HG03045 (cell line): ENCODE results near the gene FAM13B.
A peak's percentile ranks its signal among the peaks of the same experiment; 100 is the strongest.

ENCODE experiments used
- ATAC-seq: cut with Tn5 transposase; IDR thresholded peaks from one replicate; pipeline ENCODE4 v1.9.1; 2021; ENCODE audit warnings: mild to moderate bottlenecking, moderate library complexity; ENCODE audit not compliant: unreplicated experiment

The FAM13B gene

GRCh38 chr5:137902408-137903133 lies 130.3 kb downstream of the FAM13B start:
- no peak for ATAC-seq

DNA sequence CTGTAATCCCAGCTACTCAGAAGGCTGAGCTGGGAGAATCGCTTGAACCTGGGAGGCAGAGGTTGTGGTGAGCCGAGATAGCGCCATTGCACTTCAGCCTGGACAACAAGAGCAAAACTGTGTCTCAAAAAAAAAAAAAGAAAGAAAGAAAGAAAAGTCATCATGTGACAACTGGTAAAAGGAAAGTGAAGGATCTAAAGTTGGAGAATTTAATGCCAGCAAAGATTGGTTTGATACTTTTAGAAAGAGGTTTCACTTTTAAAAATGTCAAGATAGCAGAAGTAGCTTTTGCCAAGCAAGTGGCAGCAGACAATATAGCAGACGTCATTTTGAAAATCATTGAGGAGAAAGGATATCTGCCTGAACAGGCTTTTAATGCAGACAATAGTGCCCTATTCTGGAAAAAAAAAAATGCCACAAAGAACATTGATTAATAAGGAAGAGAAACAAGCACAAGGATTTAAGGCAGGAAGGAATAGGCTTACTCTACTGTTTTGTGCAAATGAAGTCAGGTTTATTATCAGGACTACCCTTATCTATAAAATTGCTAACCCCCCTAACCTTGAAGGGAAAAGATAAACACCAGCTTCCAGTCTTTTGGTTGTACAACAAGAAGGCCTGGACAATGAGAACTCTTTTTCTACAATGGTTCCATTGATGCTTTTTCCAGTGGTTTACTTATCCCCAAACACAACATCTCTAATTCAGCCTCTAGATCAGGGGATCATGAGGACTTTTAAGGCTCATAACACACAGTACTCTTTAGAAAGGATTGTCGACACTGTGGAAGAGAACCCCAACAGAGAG lies 131.7 kb downstream of the FAM13B start:
- no peak for ATAC-seq

- no peak for ATAC-seq
Measured at GRCh38 chr5:137899493-137899892, 133.4 kb downstream of the FAM13B start.

GRCh38 chr5:137896560-137896959 lies 136.3 kb downstream of the FAM13B start:
- no peak for ATAC-seq

DNA sequence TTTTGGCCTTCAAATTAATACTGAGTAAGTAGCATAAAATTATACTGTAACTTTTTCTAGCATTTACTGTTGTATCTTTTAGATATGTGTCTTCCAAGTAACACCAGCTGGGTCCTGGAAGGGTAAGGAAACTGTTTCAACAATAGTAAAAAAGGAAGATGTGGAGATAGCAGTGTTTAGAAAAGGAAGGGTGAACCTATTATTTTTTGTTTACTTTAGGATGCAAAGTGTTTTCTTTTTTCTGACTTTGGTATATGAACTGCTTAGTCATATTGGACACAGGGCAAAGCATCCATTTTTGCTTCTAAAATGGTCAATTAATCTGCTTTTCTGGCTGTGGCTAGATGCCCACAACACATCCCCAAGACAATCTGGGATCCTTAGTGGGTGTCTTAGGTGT lies 138.3 kb downstream of the FAM13B start:
- no peak for ATAC-seq

DNA sequence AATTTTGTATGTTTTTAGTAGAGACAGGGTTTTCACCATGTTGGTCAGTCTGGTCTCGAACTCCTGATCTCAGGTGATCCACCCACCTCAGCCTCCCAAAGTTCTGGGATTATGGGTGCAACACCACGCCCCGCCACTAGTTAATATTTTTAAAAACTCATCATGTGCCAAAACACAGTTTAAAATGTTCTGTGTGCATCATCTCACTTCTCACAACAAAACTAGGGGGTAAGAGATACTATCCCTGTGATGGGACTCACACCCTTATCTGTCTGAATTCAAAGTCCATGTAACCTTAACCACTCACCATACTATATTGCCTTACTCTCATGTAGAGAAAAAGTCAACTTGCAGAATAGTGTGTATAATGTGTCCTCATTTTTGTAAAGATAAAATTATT lies 141.0 kb downstream of the FAM13B start:
- no peak for ATAC-seq

- ATAC-seq = no peak
Measured at GRCh38 chr5:137890845-137891244, 142.0 kb downstream of the FAM13B start.

GRCh38 chr5:137888863-137889759 lies 143.8 kb downstream of the FAM13B start, which contains the start of gene PKD2L2:
Gene PKD2L2 (plus strand): TSS chr5:137889457. CDS start chr5:137889492, 35 bp downstream.
- peak; percentile 98 for ATAC-seq

GRCh38 chr5:137888466-137888862 lies 144.4 kb downstream of the FAM13B start:
- ATAC-seq = no peak
